GM23338 (cell line): Measurements from ENCODE around the gene NFYB. TPM values are rescaled to one million over a fixed set of nuclear protein-coding genes. Genes with fewer than 3 reads are reported as not detected.

Experiments used
- ATAC-seq: fragments of 200-7000 bp; cut with Tn5 transposase; 3 replicates; pipeline ENCODE4 v1.9.1; 2020
- DNase-seq: peaks from one replicate; pipeline ENCODE4 v3.0.0-alpha.2; 2015; ENCODE audit warnings: low spot score
- H2AFZ ChIP-seq: fragments of 200-600 bp; sonication (generic); 2 replicates; pipeline ENCODE4 v1.8.0; 2016; ENCODE audit warnings: antibody characterized with exemption, mild to moderate bottlenecking, moderate library complexity
- H3F3A ChIP-seq: fragments of 200-600 bp; sonication (generic); replicated peaks from 2 replicates; pipeline ENCODE4 v1.8.0; 2017; ENCODE audit warnings: antibody characterized with exemption, mixed run types, low read depth
- H3K27ac ChIP-seq: fragments of 200-600 bp; sonication (generic); 2 replicates; pipeline ENCODE4 v1.6.1; 2016; ENCODE audit warnings: low read depth
- H3K27me3 ChIP-seq: fragments of 200-600 bp; sonication (generic); 2 replicates; pipeline ENCODE4 v1.8.0; 2016; ENCODE audit warnings: mild to moderate bottlenecking, mixed run types, moderate library complexity; ENCODE audit not compliant: insufficient read depth
- H3K36me3 ChIP-seq: fragments of 200-600 bp; sonication (generic); 2 replicates; pipeline ENCODE4 v1.8.0; 2016; ENCODE audit warnings: mild to moderate bottlenecking; ENCODE audit not compliant: insufficient read depth
- H3K4me1 ChIP-seq: fragments of 200-600 bp; sonication (generic); 2 replicates; pipeline ENCODE4 v1.8.0; 2016; ENCODE audit warnings: mild to moderate bottlenecking, moderate library complexity; ENCODE audit not compliant: insufficient read depth
- H3K4me2 ChIP-seq: fragments of 200-600 bp; sonication (generic); 2 replicates; pipeline ENCODE4 v1.7.1; 2017; ENCODE audit warnings: mixed run types
- H3K4me3 ChIP-seq: fragments of 200-600 bp; sonication (generic); 2 replicates; pipeline ENCODE4 v1.6.1; 2016; ENCODE audit warnings: mixed run types
- H3K79me2 ChIP-seq: fragments of 200-600 bp; sonication (generic); replicated peaks from 2 replicates; pipeline ENCODE4 v1.8.0; 2017; ENCODE audit warnings: mild to moderate bottlenecking; ENCODE audit not compliant: insufficient read depth
- H3K9me2 ChIP-seq: fragments of 200-600 bp; sonication (generic); 2 replicates; pipeline ENCODE4 v1.8.0; 2017; ENCODE audit not compliant: insufficient read depth
- H4K20me1 ChIP-seq: fragments of 200-600 bp; sonication (generic); replicated peaks from 2 replicates; pipeline ENCODE4 v1.8.0; 2017; ENCODE audit warnings: mild to moderate bottlenecking; ENCODE audit not compliant: insufficient read depth
- H3K27ac Mint-ChIP-seq: 2 replicates; pipeline ENCODE4 v1.8.0; 2020; ENCODE audit warnings: inconsistent platforms, mild to moderate bottlenecking, moderate library complexity, mixed read lengths
- H3K27me3 Mint-ChIP-seq: 3 replicates; pipeline ENCODE4 v1.8.0; 2022; ENCODE audit warnings: low read depth, mild to moderate bottlenecking, moderate library complexity, mixed read lengths, inconsistent platforms; ENCODE audit not compliant: insufficient read depth, poor library complexity
- H3K36me3 Mint-ChIP-seq: 3 replicates; pipeline ENCODE4 v1.8.0; 2021; ENCODE audit warnings: low read depth, mild to moderate bottlenecking, inconsistent platforms, moderate library complexity, mixed read lengths
- H3K4me1 Mint-ChIP-seq: 3 replicates; pipeline ENCODE4 v1.8.0; 2020; ENCODE audit warnings: mild to moderate bottlenecking, inconsistent platforms, mixed read lengths
- H3K4me3 Mint-ChIP-seq: 3 replicates; pipeline ENCODE4 v1.8.0; 2021; ENCODE audit warnings: moderate library complexity, mild to moderate bottlenecking, inconsistent platforms, mixed read lengths
- H3K9me3 Mint-ChIP-seq: 3 replicates; pipeline ENCODE4 v1.8.0; 2020; ENCODE audit warnings: moderate library complexity, mild to moderate bottlenecking, inconsistent platforms, mixed read lengths
- CREB1 ChIP-seq: fragments of 250-450 bp; sonication (Bioruptor Pico); IDR thresholded peaks from 2 replicates; pipeline ENCODE4 v1.5.0; 2020; ENCODE audit warnings: low read depth, mild to moderate bottlenecking, moderate library complexity
- ETS1 ChIP-seq: IDR thresholded peaks from 2 replicates; pipeline ENCODE4 v1.6.1; 2016; ENCODE audit warnings: antibody characterized with exemption
- EZH2 ChIP-seq: fragments of 200-600 bp; sonication (generic); IDR thresholded peaks from one replicate; pipeline ENCODE4 v1.8.0; 2017; ENCODE audit warnings: antibody characterized with exemption, mild to moderate bottlenecking, low read depth; ENCODE audit not compliant: unreplicated experiment
- NANOG ChIP-seq: IDR thresholded peaks from 2 replicates; pipeline ENCODE4 v1.6.1; 2016; ENCODE audit warnings: antibody characterized with exemption, borderline replicate concordance
- REST ChIP-seq: IDR thresholded peaks from one replicate; pipeline ENCODE4 v1.6.1; 2018; ENCODE audit warnings: antibody characterized with exemption; ENCODE audit not compliant: unreplicated experiment
- ZNF331 ChIP-seq: fragments of 250-450 bp; sonication (Bioruptor Pico); IDR thresholded peaks from 2 replicates; pipeline ENCODE4 v1.5.0; 2020; ENCODE audit warnings: low read depth, mild to moderate bottlenecking, moderate library complexity
- polyA plus RNA-seq: library from polyadenylated mRNA; unstranded; fragments of >200 nt; fragmentation: Nextera tagmentation; extraction: Ambion mirVana; gene quantifications from 2 replicates; pipeline ENCODE4 v1.2.1, GENCODE V29; 2016
- total RNA-seq: library from RNA; depleted of rRNA; stranded (reverse); fragments of >200 nt; shearing (Covaris generic); gene quantifications from 2 replicates; pipeline ENCODE4 v1.2.3, GENCODE V29; 2014

The NFYB gene
- total and polyA plus RNA-seq, 2 experiments from 2014 or later: 32.7 to 67.2 TPM

GRCh38 chr12:104143918-104144317 is 5.9 kb upstream of the NFYB start:
- Mint-ChIP-seq H3K36me3 (no peaks in the 10 kb centered on the region), H3K4me1 (peaks cover 10% of the 10 kb centered on the region), H3K9me3 (no peaks in the 10 kb centered on the region), H3K27ac (no peak overlapping the region), H3K27me3 (no peaks in the 10 kb centered on the region), H3K4me3 (no peak overlapping the region)
- no peaks in the 10 kb centered on the region for H3K36me3 ChIP-seq
- ATAC-seq (no peak), DNase-seq (no peak)
- H3F3A ChIP-seq: peaks cover 3% of the 10 kb centered on the region; the same call in 1 of the 2 replicates
- H3K79me2 ChIP-seq: no peaks in the 10 kb centered on the region
- H3K27ac ChIP-seq: no peak overlapping the region
- H3K4me2 ChIP-seq: no peak overlapping the region
- TF ChIP-seq ETS1 (no peak), CREB1 (CRISPR knock-in tag) (no peak), REST (no peak)
- no peak overlapping the region for H2AFZ ChIP-seq
- H3K27me3 ChIP-seq: no peaks in the 10 kb centered on the region
- peaks cover 3% of the 10 kb centered on the region; the same call in 1 of the 2 replicates for H3K4me1 ChIP-seq
- no peaks in the 10 kb centered on the region for H3K9me2 ChIP-seq
- no peaks in the 10 kb centered on the region for H4K20me1 ChIP-seq
- H3K4me3 ChIP-seq: no peak overlapping the region

- ATAC-seq: no peak
- Histone ChIP-seq H3K27ac (no peak overlapping the region), H3K4me2 (no peak overlapping the region), H3K4me1 (peaks cover 6% of the 10 kb centered on the region; the same call in 1 of the 2 replicates), H3K79me2 (no peaks in the 10 kb centered on the region), H3K27me3 (no peaks in the 10 kb centered on the region), H3K9me2 (no peaks in the 10 kb centered on the region), H3K4me3 (no peak overlapping the region), H3F3A (peaks cover 7% of the 10 kb centered on the region; the same call in 1 of the 2 replicates), H4K20me1 (no peaks in the 10 kb centered on the region), H2AFZ (no peak overlapping the region), H3K36me3 (no peaks in the 10 kb centered on the region)
- Mint-ChIP-seq H3K36me3 (no peaks in the 10 kb centered on the region), H3K4me1 (peaks cover 14% of the 10 kb centered on the region), H3K9me3 (no peaks in the 10 kb centered on the region), H3K27ac (no peak overlapping the region), H3K4me3 (no peak overlapping the region), H3K27me3 (no peaks in the 10 kb centered on the region)
- no peak for DNase-seq
- TF ChIP-seq ETS1: no peak
- TF ChIP-seq EZH2: no peak
- TF ChIP-seq NANOG: no peak
- no peak for TF ChIP-seq REST
- no peak for TF ChIP-seq ZNF331 (CRISPR knock-in tag)
These were observed 5.0 kb upstream of the NFYB start for GRCh38 chr12:104143002-104143401.
